Activated T-helper 1 cell treated with anti-CD3 and anti-CD28 coated beads, Interleukin-12 subunit alpha, Interleukin-12 subunit beta, Interleukin-2, Interleukin-4 antibody, amounts not matched to agents 30 ng/mL and 10 ng/mL and 1 ng/mL, durations not matched to agents 14 hours and 24 hours and 36 hours (primary cell): ENCODE results near the gene URI1. TPM values are rescaled to one million over a fixed set of nuclear protein-coding genes. Genes with fewer than 3 reads are reported as not detected.
"Not testable (repeated sequence)": the region's sequence is repeated elsewhere in the genome, so short reads cannot be mapped to it uniquely, and the experiment has no call there.

Experiments
- DNase-seq: peaks from one replicate; pipeline ENCODE4 v3.0.0; 2021; ENCODE audit warnings: low spot score
- H3K27ac Mint-ChIP-seq: one replicate; pipeline ENCODE4 v1.8.0; 2021; ENCODE audit warnings: mild to moderate bottlenecking, mixed read lengths
- H3K27me3 Mint-ChIP-seq: one replicate; pipeline ENCODE4 v1.8.0; 2022; ENCODE audit warnings: mild to moderate bottlenecking, moderate library complexity, mixed read lengths; ENCODE audit not compliant: insufficient read depth
- H3K36me3 Mint-ChIP-seq: one replicate; pipeline ENCODE4 v1.8.0; 2021; ENCODE audit warnings: low read depth, mixed read lengths
- H3K4me1 Mint-ChIP-seq: one replicate; pipeline ENCODE4 v1.8.0; 2021; ENCODE audit warnings: low read depth, mixed read lengths
- H3K4me3 Mint-ChIP-seq: one replicate; pipeline ENCODE4 v1.8.0; 2021; ENCODE audit warnings: mild to moderate bottlenecking, moderate library complexity, mixed read lengths
- H3K9me3 Mint-ChIP-seq: one replicate; pipeline ENCODE4 v1.8.0; 2021; ENCODE audit warnings: mixed read lengths
- intact Hi-C: fragments of 100-400 bp; cut with micrococcal nuclease; formaldehyde crosslinking; loops from one replicate; pipeline ENCODE4 v1.15.1; 2024
- total RNA-seq: library from RNA; stranded (reverse); gene quantifications from 2 replicates; pipeline ENCODE4 v1.2.3, GENCODE V29; 2022

URI1 gene
- total RNA-seq, 1 donor from 2014 or later, result 62.9 TPM

DNA sequence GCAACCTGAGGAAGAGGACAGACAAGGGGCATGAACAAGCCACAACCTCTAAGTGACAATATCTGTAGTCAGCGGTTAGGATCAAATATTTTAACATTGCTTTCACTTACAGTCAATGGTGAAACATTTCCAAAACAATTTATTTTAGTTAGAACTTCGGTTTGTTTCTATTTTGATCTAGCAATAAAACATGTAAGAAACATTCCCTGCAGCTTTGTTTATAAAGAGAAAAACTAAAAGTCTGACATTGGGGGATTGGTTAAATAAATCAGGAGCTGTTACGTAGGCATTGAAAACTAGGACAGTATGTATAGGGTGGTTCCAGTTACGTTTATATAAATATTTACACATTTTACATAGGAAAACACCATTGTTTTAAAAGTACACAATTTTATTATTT, 3.4 kb downstream of the URI1 start:
- Mint-ChIP-seq H3K27me3 (no peaks in the 10 kb centered on the region), H3K9me3 (no peaks in the 10 kb centered on the region), H3K27ac (peak overlapping the region; percentile 38), H3K4me1 (peaks cover 67% of the 10 kb centered on the region), H3K4me3 (peak overlapping the region; percentile 82), H3K36me3 (peaks cover 24% of the 10 kb centered on the region)
- no peak for DNase-seq
- intact Hi-C loops, result loop anchor here (10.0 kb wide), 1 partner anchor 1269 kb away; no protein-coding TSS in a partner anchor

DNA sequence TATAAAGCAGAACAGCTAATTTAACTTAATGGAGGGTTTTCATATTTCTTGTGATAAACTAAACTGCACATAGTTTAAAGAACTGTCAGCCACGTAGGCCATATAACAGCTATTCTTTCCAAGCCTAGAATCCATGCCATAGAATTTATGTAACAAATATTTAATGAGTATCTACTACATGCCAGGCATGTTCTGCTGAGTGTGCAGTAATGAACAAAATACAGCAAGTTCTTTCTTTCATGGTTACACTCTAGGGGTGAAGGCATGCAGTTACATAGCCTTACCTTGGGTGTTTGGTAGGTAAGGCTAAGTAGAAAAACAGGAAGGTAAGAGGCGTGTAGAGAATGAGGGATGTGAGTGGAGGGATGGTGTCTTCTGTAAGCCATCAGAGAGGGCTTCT, 4.6 kb downstream of the URI1 start:
- Mint-ChIP-seq H3K4me1 (peaks cover 64% of the 10 kb centered on the region), H3K36me3 (peaks cover 29% of the 10 kb centered on the region), H3K27ac (peak overlapping the region; percentile 53), H3K27me3 (no peaks in the 10 kb centered on the region), H3K4me3 (peak overlapping the region; percentile 24), H3K9me3 (no peaks in the 10 kb centered on the region)
- intact Hi-C loops, result loop anchor here (10.0 kb wide), 1 partner anchor 1268 kb away; no protein-coding TSS in a partner anchor
- no peak for DNase-seq

DNA sequence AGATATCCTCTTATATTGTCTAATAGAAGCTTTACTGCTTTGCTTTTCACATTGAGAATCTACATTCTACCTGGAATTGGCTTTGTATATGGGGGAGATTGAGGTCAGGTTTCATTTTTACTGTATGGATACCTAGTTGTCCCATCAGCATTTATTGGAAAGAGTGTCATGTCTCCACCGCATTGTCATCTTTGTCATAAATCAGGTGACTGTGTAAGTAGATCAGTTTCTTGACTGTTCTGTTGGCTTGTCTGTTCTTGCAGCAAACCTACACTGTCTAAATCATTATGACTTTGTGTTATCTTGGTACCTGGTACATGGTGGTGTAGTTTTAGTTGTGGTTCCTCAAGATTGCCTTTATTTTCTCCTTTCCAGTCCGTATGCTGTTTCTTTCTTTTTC, 5.8 kb downstream of the URI1 start:
- Mint-ChIP-seq H3K36me3 (peaks cover 31% of the 10 kb centered on the region), H3K27me3 (no peaks in the 10 kb centered on the region), H3K4me3 (no peak overlapping the region), H3K27ac (peak overlapping the region; percentile 73), H3K9me3 (no peaks in the 10 kb centered on the region), H3K4me1 (peaks cover 69% of the 10 kb centered on the region)
- DNase-seq, result no peak
- intact Hi-C loops, result loop anchor here (10.0 kb wide), 1 partner anchor 1267 kb away; no protein-coding TSS in a partner anchor

DNA sequence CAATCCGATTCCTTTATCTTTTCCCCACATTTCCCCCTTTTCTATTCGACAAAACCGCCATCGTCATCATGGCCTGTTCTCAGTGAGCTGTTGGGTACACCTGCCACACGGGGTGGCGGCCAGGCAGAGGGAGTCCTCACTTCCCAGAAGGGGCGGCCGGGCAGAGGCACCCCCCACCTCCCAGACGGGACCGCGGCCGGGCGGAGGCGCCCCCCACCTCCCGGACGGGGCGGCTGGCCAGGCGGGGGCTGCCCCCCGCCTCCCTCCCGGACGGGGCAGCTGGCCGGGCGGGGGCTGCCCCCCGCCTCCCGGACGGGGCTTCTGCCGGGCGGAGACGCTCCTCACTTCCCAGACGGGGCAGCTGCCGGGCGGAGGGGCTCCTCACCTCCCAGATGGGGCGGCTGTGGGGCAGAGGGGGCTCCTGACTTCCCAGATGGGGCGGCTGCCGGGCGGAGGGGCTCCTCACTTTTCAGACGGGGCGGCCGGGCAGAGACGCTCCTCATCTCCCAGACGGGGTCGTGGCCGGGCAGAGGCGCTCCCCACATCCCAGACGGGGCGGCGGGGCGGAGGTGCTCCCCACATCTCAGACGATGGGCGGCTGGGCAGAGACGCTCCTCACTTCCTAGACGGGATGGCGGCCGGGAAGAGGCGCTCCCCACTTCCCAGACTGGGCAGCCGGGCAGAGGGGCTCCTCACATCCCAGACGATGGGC, 6.9 kb downstream of the URI1 start:
- H3K9me3 Mint-ChIP-seq, H3K27me3 Mint-ChIP-seq, H3K27ac Mint-ChIP-seq, DNase-seq, H3K4me3 Mint-ChIP-seq: not testable (repeated sequence)
- H3K4me1 Mint-ChIP-seq, result peaks cover 69% of the 10 kb centered on the region
- peaks cover 28% of the 10 kb centered on the region for H3K36me3 Mint-ChIP-seq
- intact Hi-C loops, result loop anchor here (10.0 kb wide), 1 partner anchor 1266 kb away; no protein-coding TSS in a partner anchor

DNA sequence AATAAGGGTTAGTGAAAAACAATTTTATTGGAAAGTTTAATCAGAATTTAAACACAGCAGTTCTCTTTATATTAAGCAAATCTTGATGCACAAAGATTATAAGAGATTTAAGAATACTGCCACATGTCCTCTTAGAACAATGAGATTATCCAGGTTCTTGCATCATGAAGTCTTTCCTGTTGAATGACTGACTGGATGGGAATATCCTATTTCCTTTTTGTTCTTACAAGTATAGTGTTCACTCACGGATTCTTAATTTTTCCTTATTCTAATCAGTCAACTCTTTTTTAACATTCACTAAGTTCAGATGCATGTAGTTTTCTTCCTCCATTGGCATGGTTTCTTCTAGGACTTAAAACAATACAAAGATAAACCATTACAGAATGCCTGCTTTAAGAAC, 10.1 kb downstream of the URI1 start:
- intact Hi-C loops, result no loop called here
- Mint-ChIP-seq H3K4me1 (peaks cover 42% of the 10 kb centered on the region), H3K4me3 (no peak overlapping the region), H3K9me3 (no peaks in the 10 kb centered on the region), H3K27me3 (no peaks in the 10 kb centered on the region), H3K36me3 (peaks cover 24% of the 10 kb centered on the region), H3K27ac (no peak overlapping the region)
- DNase-seq, result no peak

DNA sequence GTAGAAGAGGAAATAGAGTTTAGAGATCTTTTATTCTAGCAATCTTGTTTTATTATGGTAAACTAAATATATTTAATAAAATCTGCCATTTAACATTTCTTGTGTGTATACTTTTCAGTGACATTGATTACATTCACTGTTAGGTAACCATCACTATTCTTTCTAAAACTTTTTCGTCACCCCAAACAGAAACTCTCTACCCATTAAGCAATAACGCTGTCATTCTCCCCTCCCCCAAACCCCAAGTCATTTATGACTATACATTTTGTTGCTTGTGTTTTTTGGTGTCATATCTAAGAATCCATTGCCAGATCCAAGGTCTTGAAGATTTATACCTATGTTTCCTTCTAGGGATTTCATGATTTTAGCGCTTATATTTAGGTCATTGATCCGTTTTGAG, 10.6 kb downstream of the URI1 start:
- Mint-ChIP-seq H3K36me3 (peaks cover 25% of the 10 kb centered on the region), H3K9me3 (no peaks in the 10 kb centered on the region), H3K4me3 (no peak overlapping the region), H3K27me3 (no peaks in the 10 kb centered on the region), H3K4me1 (peaks cover 37% of the 10 kb centered on the region), H3K27ac (no peak overlapping the region)
- DNase-seq, result no peak
- intact Hi-C loops, result no loop called here

DNA sequence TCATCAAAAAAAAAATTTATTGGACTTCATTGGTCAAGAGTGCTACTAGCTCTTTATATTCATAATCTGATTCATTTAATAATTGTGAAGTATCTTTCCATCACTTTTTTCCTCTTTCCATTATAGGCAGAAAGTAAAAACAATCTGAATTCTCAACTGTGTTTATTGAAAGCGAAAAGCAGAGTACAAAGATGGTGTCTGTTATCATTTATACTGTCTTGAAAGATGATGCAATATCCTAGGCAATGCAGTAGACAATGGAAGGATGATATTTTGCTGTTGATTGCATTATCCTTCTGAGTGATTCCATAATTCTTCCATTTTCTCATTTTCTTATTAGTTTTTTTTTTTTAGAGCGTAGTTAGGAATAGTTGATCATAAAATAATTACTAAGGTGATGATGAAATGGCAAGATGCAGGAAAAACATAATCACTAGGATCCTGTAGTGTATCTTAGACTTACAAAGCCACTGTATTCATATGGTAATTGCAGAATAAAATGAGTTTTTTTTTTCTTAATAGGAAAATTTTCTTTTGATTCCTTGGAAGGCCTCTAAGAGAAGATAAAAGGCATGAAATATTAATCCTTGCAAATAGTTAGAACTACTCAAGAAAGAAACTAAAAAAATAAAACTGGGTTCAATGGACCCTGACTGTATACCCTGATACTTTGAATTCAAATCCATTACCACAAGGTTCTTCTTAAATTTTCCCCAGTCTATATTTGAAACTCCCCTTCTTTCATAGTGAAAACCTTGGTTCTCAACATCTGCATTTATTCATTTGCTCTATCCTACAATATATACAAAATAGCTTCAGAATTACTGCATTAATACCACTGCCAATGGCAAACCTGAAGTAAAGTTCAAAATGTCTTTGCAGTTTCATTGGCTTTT, 11.6 kb downstream of the URI1 start:
- intact Hi-C loops, result no loop called here
- peaks cover 19% of the 10 kb centered on the region for H3K36me3 Mint-ChIP-seq
- DNase-seq, result no peak
- H3K4me3 Mint-ChIP-seq, result no peak overlapping the region
- no peaks in the 10 kb centered on the region for H3K27me3 Mint-ChIP-seq
- no peaks in the 10 kb centered on the region for H3K9me3 Mint-ChIP-seq
- H3K27ac Mint-ChIP-seq, result peak overlapping the region; percentile 15
- peaks cover 29% of the 10 kb centered on the region for H3K4me1 Mint-ChIP-seq

DNA sequence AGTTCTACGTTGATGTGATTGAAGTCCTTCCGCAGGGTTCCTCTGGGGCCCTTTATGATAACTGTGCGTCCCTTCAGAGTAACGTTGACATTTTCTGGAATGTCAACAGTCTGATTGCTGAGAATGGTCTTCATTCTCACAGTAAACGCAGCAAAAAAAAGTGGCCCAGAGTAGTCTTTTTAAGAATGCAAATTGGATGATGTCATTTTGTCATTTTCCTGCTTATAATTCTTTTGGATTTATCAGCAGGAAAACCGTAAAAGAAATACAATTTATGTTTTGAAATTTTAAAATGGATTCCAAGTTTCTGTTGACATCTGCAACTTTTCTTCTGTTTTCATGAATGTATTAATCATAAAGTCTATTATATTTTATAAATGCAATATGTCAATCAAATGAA, 14.8 kb downstream of the URI1 start:
- Mint-ChIP-seq H3K27ac (no peak overlapping the region), H3K36me3 (peaks cover 17% of the 10 kb centered on the region), H3K27me3 (no peaks in the 10 kb centered on the region), H3K4me3 (no peak overlapping the region), H3K4me1 (peaks cover 17% of the 10 kb centered on the region), H3K9me3 (no peaks in the 10 kb centered on the region)
- intact Hi-C loops, result no loop called here
- DNase-seq, result no peak

DNA sequence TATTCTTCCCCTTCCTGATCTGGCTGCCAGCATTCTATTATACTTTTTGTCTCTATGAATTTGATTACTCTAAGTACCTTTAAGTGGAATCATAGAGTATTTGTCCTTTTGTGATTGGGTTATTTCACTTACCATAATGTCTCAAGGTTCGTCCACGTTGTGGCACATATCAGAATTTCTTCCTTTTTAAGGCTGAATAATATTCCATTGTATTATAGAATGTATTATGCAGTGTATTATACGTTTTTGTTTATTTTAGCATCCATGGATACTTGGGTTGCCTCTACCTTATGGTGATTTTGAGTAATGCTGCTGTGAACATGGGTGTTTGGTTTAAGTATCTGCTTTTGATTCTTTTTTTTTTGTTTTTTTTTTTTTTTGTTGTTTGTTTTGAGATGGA, 19.3 kb downstream of the URI1 start:
- intact Hi-C loops, result no loop called here
- peaks cover 8% of the 10 kb centered on the region for H3K36me3 Mint-ChIP-seq
- peaks cover 38% of the 10 kb centered on the region for H3K4me1 Mint-ChIP-seq
- no peak for DNase-seq
- H3K9me3 Mint-ChIP-seq, result no peaks in the 10 kb centered on the region
- no peak overlapping the region for H3K4me3 Mint-ChIP-seq
- no peak overlapping the region for H3K27ac Mint-ChIP-seq
- no peaks in the 10 kb centered on the region for H3K27me3 Mint-ChIP-seq

DNA sequence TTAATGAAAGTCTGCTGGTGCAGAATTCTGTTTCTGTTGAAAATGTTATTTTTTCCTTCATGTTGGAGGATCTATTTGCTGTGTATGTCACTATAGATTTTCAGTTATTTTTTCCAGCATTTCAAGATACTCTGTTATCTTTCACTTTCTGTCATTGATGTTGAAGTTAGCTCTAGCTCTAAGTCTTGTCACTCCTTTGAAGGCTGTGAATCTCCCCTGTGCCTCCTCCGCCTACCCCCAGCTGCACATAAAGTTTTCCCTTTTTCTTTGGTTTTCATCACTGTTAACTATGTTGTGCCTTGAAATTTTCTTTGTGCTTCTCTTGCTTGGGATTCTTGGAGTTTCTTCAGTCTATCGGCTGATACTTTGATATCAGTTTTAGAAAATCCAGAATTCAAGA, 20.8 kb downstream of the URI1 start:
- intact Hi-C loops, result no loop called here
- no peak for DNase-seq
- H3K27me3 Mint-ChIP-seq, result no peaks in the 10 kb centered on the region
- no peak overlapping the region for H3K27ac Mint-ChIP-seq
- peaks cover 53% of the 10 kb centered on the region for H3K4me1 Mint-ChIP-seq
- H3K9me3 Mint-ChIP-seq, result no peaks in the 10 kb centered on the region
- H3K36me3 Mint-ChIP-seq, result peaks cover 5% of the 10 kb centered on the region
- no peak overlapping the region for H3K4me3 Mint-ChIP-seq

DNA sequence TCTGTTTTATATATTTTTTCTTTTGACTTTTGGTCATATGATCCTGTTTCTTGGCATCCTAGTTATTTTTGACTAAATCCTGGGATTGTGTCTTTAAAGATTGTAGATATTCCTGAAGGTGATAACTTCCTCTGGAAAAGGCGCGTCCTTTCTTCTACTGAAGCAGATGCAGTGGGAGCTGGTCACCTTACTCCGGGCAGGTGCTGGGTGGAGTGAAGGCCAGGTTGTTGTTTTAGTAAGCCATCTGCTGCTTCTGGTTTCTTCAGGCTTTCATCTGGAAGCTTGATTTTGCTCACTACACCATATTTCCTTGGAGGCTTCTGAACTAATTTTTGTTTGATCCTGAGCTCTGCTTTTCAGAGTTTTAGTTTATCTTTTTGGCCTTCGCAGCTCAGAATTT, 21.5 kb downstream of the URI1 start:
- Mint-ChIP-seq H3K27ac (no peak overlapping the region), H3K4me3 (no peak overlapping the region), H3K36me3 (peaks cover 5% of the 10 kb centered on the region), H3K27me3 (no peaks in the 10 kb centered on the region), H3K4me1 (peaks cover 55% of the 10 kb centered on the region), H3K9me3 (no peaks in the 10 kb centered on the region)
- no peak for DNase-seq
- intact Hi-C loops, result no loop called here

DNA sequence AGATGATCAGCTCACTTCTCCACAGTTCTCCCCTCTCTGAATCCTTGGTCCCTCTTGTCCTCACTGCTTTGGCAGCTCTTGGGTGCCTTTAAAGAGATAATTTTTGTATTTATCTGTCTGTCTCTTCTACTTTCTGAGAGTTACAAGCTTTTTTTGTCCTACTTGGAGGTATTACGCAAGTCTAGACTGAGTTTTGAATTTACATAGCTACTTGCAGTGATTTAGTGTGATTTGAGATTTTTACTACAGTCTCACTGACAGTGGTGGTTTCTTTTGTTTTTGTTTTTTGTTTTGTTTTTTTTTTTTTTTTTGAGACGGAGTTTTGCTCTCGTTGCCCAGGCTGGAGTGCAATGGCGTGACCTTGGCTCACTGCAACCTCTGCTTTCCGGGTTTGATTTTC, 22.1 kb downstream of the URI1 start:
- Mint-ChIP-seq H3K27me3 (no peaks in the 10 kb centered on the region), H3K9me3 (no peaks in the 10 kb centered on the region), H3K4me1 (peaks cover 55% of the 10 kb centered on the region), H3K4me3 (no peak overlapping the region), H3K36me3 (peaks cover 7% of the 10 kb centered on the region), H3K27ac (no peak overlapping the region)
- intact Hi-C loops, result no loop called here
- DNase-seq, result no peak

DNA sequence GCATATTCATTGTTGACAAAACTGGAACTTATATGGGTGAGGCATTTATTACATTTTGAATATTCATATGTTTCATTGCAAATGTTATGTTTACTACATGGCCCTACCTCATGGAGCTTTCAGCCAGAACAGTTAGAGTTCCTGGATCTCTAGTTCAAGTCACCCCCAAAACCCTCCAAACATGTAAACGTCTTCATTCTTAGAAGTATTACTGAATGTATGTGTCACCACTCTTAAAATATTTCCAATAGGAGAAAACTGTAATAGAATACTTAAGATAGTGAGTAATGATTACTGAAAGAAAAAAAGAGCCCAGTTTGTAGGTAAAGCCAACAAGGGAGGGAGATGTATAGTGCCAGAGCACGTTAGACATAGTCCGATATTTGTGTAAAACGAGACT, 23.5 kb downstream of the URI1 start:
- no peak overlapping the region for H3K27ac Mint-ChIP-seq
- no peak overlapping the region for H3K4me3 Mint-ChIP-seq
- DNase-seq, result no peak
- peaks cover 4% of the 10 kb centered on the region for H3K36me3 Mint-ChIP-seq
- H3K4me1 Mint-ChIP-seq, result peaks cover 60% of the 10 kb centered on the region
- H3K9me3 Mint-ChIP-seq, result no peaks in the 10 kb centered on the region
- intact Hi-C loops, result no loop called here
- no peaks in the 10 kb centered on the region for H3K27me3 Mint-ChIP-seq
